ENCODE measurements around the gene TSHZ2.

- TF ChIP-seq CTCF (IDR thresholded peaks at IDR 0.05) (no peak), POLR2A (IDR thresholded peaks at IDR 0.05; ENCODE audit: low read depth) (no peak), POLR2AphosphoS5 (IDR thresholded peaks at IDR 0.05) (no peak)
Measured at GRCh38 chr20:53434662-53435061, 462.5 kb downstream of the TSHZ2 start.

All from esophagus muscularis mucosa (tissue), 3 donors.